GM10266 (cell line): ENCODE measurements around the gene DCAF6.

Experiments used
- DNase-seq: peaks from one replicate; pipeline ENCODE4 v3.0.0; 2012; ENCODE audit errors: extremely low spot score
- TF ChIP-seq, protein P1 (sequence below): IDR thresholded peaks from 2 replicates; pipeline ENCODE4 v1.5.1; 2012; ENCODE audit warnings: mild to moderate bottlenecking, low read depth; ENCODE audit not compliant: control insufficient read depth, insufficient read depth; ENCODE audit errors: missing control alignments

DCAF6 gene

DNA sequence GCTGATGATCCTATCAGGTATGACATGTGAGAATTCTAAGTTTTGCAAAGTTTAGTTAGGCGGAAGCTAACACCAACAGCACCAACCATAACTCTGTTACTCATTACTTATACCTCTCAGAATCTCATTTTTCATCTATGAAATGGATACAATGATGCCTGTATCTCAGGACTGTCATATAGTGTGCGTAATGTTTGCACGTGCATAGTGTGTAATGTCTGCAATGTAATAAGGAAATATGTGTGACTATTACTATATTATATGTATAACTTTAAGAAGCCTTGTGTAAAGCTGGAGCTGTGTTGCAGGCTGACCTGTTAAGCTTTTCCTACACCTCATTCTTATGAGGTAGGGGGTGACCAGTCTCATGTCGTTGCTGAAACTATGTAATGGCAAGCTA, 35.6 kb upstream of the DCAF6 start:
- DNase-seq = no peak
- TF ChIP-seq, protein P1, sequence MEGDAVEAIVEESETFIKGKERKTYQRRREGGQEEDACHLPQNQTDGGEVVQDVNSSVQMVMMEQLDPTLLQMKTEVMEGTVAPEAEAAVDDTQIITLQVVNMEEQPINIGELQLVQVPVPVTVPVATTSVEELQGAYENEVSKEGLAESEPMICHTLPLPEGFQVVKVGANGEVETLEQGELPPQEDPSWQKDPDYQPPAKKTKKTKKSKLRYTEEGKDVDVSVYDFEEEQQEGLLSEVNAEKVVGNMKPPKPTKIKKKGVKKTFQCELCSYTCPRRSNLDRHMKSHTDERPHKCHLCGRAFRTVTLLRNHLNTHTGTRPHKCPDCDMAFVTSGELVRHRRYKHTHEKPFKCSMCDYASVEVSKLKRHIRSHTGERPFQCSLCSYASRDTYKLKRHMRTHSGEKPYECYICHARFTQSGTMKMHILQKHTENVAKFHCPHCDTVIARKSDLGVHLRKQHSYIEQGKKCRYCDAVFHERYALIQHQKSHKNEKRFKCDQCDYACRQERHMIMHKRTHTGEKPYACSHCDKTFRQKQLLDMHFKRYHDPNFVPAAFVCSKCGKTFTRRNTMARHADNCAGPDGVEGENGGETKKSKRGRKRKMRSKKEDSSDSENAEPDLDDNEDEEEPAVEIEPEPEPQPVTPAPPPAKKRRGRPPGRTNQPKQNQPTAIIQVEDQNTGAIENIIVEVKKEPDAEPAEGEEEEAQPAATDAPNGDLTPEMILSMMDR = no peak

DNA sequence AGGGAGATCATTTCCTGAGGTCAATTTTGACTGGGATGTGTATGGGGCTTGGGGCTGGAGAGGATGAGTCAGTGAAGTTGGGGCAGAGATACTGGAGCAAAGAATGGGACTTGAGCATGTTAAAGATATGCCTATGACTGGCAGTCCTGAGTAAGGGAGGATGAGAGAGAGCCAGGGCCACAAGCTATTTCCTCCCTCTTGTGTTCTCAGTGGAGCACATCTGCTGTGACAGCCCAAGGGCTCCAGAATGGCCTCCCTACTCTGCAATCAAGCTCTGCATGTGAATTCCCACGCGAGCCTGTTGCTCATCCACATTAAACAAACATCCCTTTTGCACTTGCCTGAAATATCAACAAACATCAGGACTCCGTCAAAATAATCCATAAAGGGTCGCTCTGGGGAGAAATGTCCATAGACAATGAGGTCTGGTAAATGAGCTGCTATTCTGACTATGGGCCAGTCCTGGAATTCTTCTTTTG, 31.8 kb upstream of the DCAF6 start:
- TF ChIP-seq, protein P1 = no peak
- no peak for DNase-seq

DNA sequence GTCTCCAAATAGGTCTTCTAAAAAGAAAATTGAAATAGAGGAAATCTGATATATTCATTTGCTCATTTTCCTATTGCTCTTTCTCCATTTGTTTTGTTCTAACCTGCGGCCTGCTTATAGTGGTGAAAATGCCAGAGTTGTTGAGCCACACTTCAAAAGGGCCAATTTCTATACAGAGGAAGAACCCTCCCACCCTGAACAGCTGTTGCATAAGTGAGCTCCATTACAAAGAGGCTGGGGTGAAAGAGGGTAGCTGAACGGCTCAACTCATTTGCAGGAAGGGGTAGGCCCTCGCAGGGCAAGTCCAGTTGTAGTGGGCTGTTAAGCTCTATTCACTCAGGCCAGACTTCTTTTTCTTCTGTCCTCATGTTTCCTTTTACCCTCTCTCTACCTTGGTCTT, 31.3 kb upstream of the DCAF6 start:
- DNase-seq = no peak
- TF ChIP-seq, protein P1 = no peak

DNA sequence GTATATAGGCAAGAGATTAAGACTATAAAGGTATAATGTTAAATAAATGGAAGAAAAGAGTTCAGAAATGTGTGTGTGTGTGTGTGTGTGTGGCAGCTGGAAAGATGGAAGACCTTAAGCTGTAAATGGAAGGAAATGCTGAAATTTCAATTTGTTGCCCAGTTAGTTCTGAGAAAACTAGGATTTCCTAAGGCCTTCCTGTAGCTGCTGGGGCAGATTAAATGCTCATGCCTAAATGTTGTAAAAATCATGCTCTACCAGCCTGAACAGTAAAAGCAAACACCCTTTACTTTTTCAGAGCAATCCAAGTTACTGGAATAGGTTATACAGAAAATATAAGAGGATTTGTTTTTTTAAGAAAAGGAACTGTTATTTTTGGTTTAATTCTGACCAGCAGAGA, 30.8 kb upstream of the DCAF6 start:
- no peak for DNase-seq

DNA sequence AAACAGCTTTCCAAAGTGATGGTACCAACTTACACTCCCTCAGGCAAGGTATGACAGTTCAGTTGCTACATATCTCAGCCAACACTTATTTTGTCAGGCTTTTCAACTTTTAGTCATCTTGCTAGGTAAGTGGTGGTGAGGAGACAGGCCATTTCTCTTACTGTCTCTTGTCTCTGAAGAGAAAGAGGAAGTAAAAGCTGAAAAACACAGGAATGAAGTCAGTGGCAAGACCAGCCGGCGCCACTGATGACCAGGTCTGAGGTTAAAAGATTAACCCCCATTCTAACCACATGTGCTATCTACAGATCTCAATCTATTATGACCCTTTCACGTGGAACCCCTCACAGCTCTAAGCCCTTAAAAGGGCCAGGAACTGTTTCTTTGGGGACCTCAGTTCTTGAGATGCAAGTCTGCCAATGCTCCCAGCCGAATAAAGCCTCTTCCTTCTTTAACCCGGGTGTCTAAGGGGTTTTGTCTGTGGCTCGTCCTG, 26.7 kb upstream of the DCAF6 start:
- TF ChIP-seq, protein P1 = no peak
- DNase-seq = no peak

More for the DNA sequence above, 30.8 kb upstream of the DCAF6 start:
- TF ChIP-seq, protein P1 = no peak

DNA sequence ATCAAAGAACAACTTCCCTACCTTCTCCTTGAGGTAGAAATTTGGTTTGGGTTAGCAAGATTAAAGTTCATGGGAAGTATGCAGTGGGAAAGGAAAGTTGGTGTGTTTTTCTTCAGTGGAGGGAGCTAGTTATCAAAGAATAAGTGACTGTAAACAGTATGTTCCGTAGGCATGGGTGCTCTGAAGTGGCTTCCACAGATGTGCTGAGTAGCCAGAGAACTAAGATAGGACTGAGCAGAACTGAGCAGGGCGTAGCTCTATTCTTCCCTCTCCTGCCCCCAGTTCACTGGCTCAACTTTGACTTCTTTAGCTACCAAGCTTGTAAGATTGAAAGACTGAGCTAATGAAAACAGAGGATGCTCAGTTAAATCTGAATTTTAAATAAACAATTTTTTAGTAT, 26.0 kb upstream of the DCAF6 start:
- TF ChIP-seq, protein P1 = no peak
- DNase-seq = no peak

DNA sequence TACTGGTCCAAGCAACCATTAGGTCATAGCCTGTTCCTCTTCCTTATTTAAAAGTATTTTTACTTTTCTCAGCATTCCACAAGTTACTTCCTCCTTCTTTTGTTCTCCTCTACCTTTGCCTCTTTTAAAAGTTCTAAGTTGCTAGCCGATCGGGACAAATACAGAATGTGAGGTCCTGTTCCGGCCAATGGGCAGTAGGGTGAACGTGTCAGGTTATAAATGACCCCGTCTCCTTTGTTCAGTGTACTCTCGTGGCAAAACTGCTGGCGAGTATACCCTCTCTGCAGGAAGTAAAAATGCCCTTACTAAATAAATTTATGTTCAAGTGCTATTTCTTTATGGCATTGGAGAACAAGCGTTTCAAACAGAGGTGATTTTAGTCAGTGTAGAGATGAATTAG, 25.1 kb upstream of the DCAF6 start:
- TF ChIP-seq, protein P1 = no peak
- DNase-seq = no peak
